KMS-11 (cell line): ENCODE results near the gene CRACR2B.

Experiments
- H2AFZ ChIP-seq: fragments of 200-600 bp; sonication (generic); 2 replicates; pipeline ENCODE4 v1.6.1; 2016; ENCODE audit warnings: antibody characterized with exemption, mixed run types, low read depth
- H3K27ac ChIP-seq: fragments of 200-600 bp; sonication (generic); 2 replicates; pipeline ENCODE4 v1.6.1; 2016; ENCODE audit warnings: mild to moderate bottlenecking, mixed run types
- H3K27me3 ChIP-seq: fragments of 200-600 bp; sonication (generic); 2 replicates; pipeline ENCODE4 v1.6.1; 2017; ENCODE audit warnings: mild to moderate bottlenecking, low read depth, mixed run types, moderate library complexity; ENCODE audit not compliant: insufficient read depth
- H3K36me3 ChIP-seq: fragments of 200-600 bp; sonication (generic); 2 replicates; pipeline ENCODE4 v1.6.1; 2017; ENCODE audit warnings: mild to moderate bottlenecking, mixed run types; ENCODE audit not compliant: insufficient read depth
- H3K4me1 ChIP-seq: fragments of 200-600 bp; sonication (generic); 2 replicates; pipeline ENCODE4 v1.6.1; 2016; ENCODE audit warnings: mild to moderate bottlenecking, low read depth, mixed run types; ENCODE audit not compliant: poor library complexity, severe bottlenecking
- H3K4me2 ChIP-seq: fragments of 200-600 bp; sonication (generic); 2 replicates; pipeline ENCODE4 v1.7.0; 2016; ENCODE audit warnings: mild to moderate bottlenecking, mixed run types
- H3K4me3 ChIP-seq: fragments of 200-600 bp; sonication (generic); IDR thresholded peaks from 2 replicates; pipeline ENCODE4 v1.6.1; 2017; ENCODE audit warnings: low read depth, low read length, mixed read lengths; ENCODE audit not compliant: insufficient read depth
- H3K79me2 ChIP-seq: fragments of 200-600 bp; sonication (generic); 2 replicates; pipeline ENCODE4 v1.6.1; 2016; ENCODE audit warnings: low read depth, mixed run types; ENCODE audit not compliant: insufficient read depth
- H3K9ac ChIP-seq: fragments of 200-600 bp; sonication (generic); 2 replicates; pipeline ENCODE4 v1.6.1; 2016; ENCODE audit warnings: mild to moderate bottlenecking, mixed run types
- H4K20me1 ChIP-seq: fragments of 200-600 bp; sonication (generic); 2 replicates; pipeline ENCODE4 v1.6.1; 2016; ENCODE audit warnings: mild to moderate bottlenecking, mixed run types; ENCODE audit not compliant: insufficient read depth
- CTCF ChIP-seq: fragments of 200-600 bp; sonication (generic); conservative IDR thresholded peaks from 2 replicates; pipeline ENCODE4 v1.6.1; 2017; ENCODE audit warnings: low read depth, mild to moderate bottlenecking, antibody characterized with exemption, low read length, moderate library complexity, mixed read lengths

The CRACR2B gene

GRCh38 chr11:846496-847098 is 18.9 kb downstream of the CRACR2B start:
- Histone ChIP-seq H3K4me3 (no peak overlapping the region), H2AFZ (no peak overlapping the region), H3K4me1 (peaks cover 28% of the 10 kb centered on the region), H3K36me3 (no peaks in the 10 kb centered on the region), H3K4me2 (no peak overlapping the region), H3K27ac (no peak overlapping the region), H4K20me1 (no peaks in the 10 kb centered on the region), H3K27me3 (peaks cover 26% of the 10 kb centered on the region; the same call in 1 of the 2 replicates), H3K9ac (no peak overlapping the region), H3K79me2 (peaks cover 7% of the 10 kb centered on the region; the same call in 1 of the 2 replicates)
- no peak for TF ChIP-seq CTCF

GRCh38 chr11:847876-848275 is 20.2 kb downstream of the CRACR2B start:
- Histone ChIP-seq H3K4me1 (peaks cover 28% of the 10 kb centered on the region), H3K27me3 (peaks cover 26% of the 10 kb centered on the region; the same call in 1 of the 2 replicates), H3K36me3 (no peaks in the 10 kb centered on the region), H4K20me1 (no peaks in the 10 kb centered on the region), H3K4me3 (no peak overlapping the region), H3K9ac (no peak overlapping the region), H3K27ac (no peak overlapping the region), H2AFZ (no peak overlapping the region), H3K79me2 (no peaks in the 10 kb centered on the region), H3K4me2 (no peak overlapping the region)
- no peak for TF ChIP-seq CTCF

- H3K4me1 ChIP-seq = peaks cover 28% of the 10 kb centered on the region
- H3K27me3 ChIP-seq = peaks cover 26% of the 10 kb centered on the region; the same call in 1 of the 2 replicates
- no peak overlapping the region for H3K9ac ChIP-seq
- no peak overlapping the region for H3K4me3 ChIP-seq
- TF ChIP-seq CTCF = peak; percentile 79
- peak overlapping the region; percentile 60 for H3K4me2 ChIP-seq
- no peaks in the 10 kb centered on the region for H4K20me1 ChIP-seq
- H3K36me3 ChIP-seq = no peaks in the 10 kb centered on the region
- H2AFZ ChIP-seq = 0 out of 2 replicates have a peak overlapping the region, but pooled peaks have one; percentile 49
- no peaks in the 10 kb centered on the region for H3K79me2 ChIP-seq
- no peak overlapping the region for H3K27ac ChIP-seq
These were observed 20.7 kb downstream of the CRACR2B start for GRCh38 chr11:848380-848931.

DNA sequence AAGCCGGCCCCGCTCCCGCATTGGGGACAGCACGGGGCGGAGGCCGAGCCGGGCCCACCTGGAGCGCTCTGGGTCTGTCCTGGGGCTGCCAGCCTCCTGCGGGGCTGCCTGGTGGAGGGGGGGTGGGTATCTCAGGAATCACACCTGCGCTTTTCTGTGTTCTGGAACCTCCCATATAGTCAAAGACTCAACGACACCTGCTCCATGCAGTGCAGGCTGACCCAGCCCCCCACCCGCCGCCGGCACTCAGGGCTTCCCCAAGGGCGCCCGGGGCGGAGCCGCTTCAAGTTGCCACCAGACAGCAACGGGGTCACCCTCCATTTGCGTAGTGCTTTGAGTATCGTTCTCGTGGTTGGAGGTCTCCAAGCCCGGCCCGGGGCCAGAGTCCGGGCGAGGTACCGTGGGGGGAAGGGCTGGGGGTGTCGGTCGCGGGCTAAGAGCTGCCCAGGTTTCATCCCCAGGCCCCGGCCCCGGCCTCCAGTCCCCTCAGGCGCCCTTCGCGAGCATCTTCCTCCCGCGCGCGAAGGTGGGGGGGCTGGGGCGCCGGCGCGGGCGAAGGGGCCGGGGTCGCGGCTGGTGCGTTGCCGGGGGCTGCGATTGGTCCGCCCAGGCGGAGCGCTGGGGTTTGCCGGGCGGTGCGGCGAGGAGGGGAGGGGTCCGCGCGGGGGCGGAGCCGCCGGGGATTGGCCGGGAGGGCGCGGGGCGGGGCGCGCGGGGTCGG is 21.5 kb downstream of the CRACR2B start:
- Histone ChIP-seq H3K4me3 (no peak overlapping the region), H2AFZ (peak overlapping the region; percentile 49; the same call in 1 of the 2 replicates), H3K27ac (no peak overlapping the region), H3K9ac (no peak overlapping the region), H3K36me3 (no peaks in the 10 kb centered on the region), H3K4me1 (peaks cover 22% of the 10 kb centered on the region), H3K79me2 (no peaks in the 10 kb centered on the region), H4K20me1 (no peaks in the 10 kb centered on the region), H3K4me2 (peak overlapping the region; percentile 60), H3K27me3 (peaks cover 26% of the 10 kb centered on the region; the same call in 1 of the 2 replicates)
- no peak for TF ChIP-seq CTCF
